GM12891 (cell line): ENCODE data around the gene CACNB4.

ENCODE experiments used
- PAX5 ChIP-seq: IDR thresholded peaks from 2 replicates; pipeline ENCODE4 v1.6.1; 2011; ENCODE audit warnings: low read length, moderate library complexity, mild to moderate bottlenecking; ENCODE audit not compliant: insufficient read depth, severe bottlenecking
- POLR2A ChIP-seq: IDR thresholded peaks from 2 replicates; pipeline ENCODE4 v1.6.1; 2011; ENCODE audit warnings: low read depth, low read length, control low read depth
- POLR2AphosphoS5 ChIP-seq: IDR thresholded peaks from 2 replicates; pipeline ENCODE4 v1.6.1; 2011; ENCODE audit warnings: low read depth, low read length, control low read depth
- SPI1 ChIP-seq: IDR thresholded peaks from 2 replicates; pipeline ENCODE4 v1.6.1; 2011; ENCODE audit warnings: low read depth, low read length, control low read depth
- TAF1 ChIP-seq: IDR thresholded peaks from 2 replicates; pipeline ENCODE4 v1.6.1; 2011; ENCODE audit warnings: low read depth, low read length, control low read depth

GRCh38 chr2:151841047-151841424 lies 257.8 kb downstream of the CACNB4 start:
- TF ChIP-seq POLR2AphosphoS5 (no peak), POLR2A (no peak), TAF1 (no peak), SPI1 (no peak), PAX5 (no peak)
